ENCODE measurements around the gene SLIT1. TPM values are rescaled to one million over a fixed set of nuclear protein-coding genes. Genes with fewer than 3 reads are reported as not detected.

The SLIT1 gene
- polyA plus RNA-seq, 1 donor from 2014 or later = 9.5 TPM

- no peak overlapping the region for H2AFZ ChIP-seq (ENCODE audit: low read depth, low read length)
- no peaks in the 10 kb centered on the region for H4K20me1 ChIP-seq (ENCODE audit: insufficient read depth)
- H3K27ac ChIP-seq (ENCODE audit: low read length) = no peak overlapping the region
- no peaks in the 10 kb centered on the region for H3F3A ChIP-seq (ENCODE audit: insufficient read depth, low read length, poor library complexity, severe bottlenecking)
- no peaks in the 10 kb centered on the region for H3K27me3 ChIP-seq (ENCODE audit: insufficient read depth, low read depth, low read length)
- TF ChIP-seq CTCF (IDR thresholded peaks at IDR 0.05; ENCODE audit: poor library complexity, severe bottlenecking) (no peak), RAD21 (conservative IDR thresholded peaks at IDR 0.05) (no peak), TAF1 (IDR thresholded peaks at IDR 0.05; ENCODE audit: low read depth) (no peak), EP300 (conservative IDR thresholded peaks at IDR 0.05; ENCODE audit: poor library complexity, severe bottlenecking) (no peak), MXI1 (conservative IDR thresholded peaks at IDR 0.05; ENCODE audit: poor library complexity, severe bottlenecking) (no peak), REST (IDR thresholded peaks at IDR 0.05; ENCODE audit: borderline replicate concordance) (no peak), EZH2 (IDR thresholded peaks at IDR 0.05; ENCODE audit: borderline replicate concordance, insufficient read depth, low read length, poor library complexity, severe bottlenecking) (no peak), POLR2AphosphoS5 (IDR thresholded peaks at IDR 0.05) (no peak), SMC3 (conservative IDR thresholded peaks at IDR 0.05; ENCODE audit: poor library complexity) (no peak)
- no peaks in the 10 kb centered on the region for H3K9me3 ChIP-seq (ENCODE audit: low read length)
- no peak overlapping the region for H3K9ac ChIP-seq (ENCODE audit: low read length)
- H3K36me3 ChIP-seq (ENCODE audit: insufficient read depth, low read length) = no peaks in the 10 kb centered on the region
- H3K79me2 ChIP-seq (replicated peaks; ENCODE audit: insufficient read depth, low read length) = peaks cover under 1% of the 10 kb centered on the region
- no peak overlapping the region for H3K4me2 ChIP-seq (ENCODE audit: low read length)
- no peaks in the 10 kb centered on the region for H3K9me2 ChIP-seq (ENCODE audit: insufficient read depth, low read length)
- H3K4me3 ChIP-seq (ENCODE audit: low read length) = no peak overlapping the region
Measured at GRCh38 chr10:96951954-96952353, 233.8 kb downstream of the SLIT1 start.

- Histone ChIP-seq H3K36me3 (ENCODE audit: insufficient read depth, low read length) (no peaks in the 10 kb centered on the region), H3K9ac (ENCODE audit: low read length) (no peak overlapping the region), H3K4me3 (ENCODE audit: low read length) (no peak overlapping the region), H2AFZ (ENCODE audit: low read depth, low read length) (no peak overlapping the region), H3K27ac (ENCODE audit: low read length) (no peak overlapping the region), H3K4me2 (ENCODE audit: low read length) (no peak overlapping the region), H3F3A (ENCODE audit: insufficient read depth, low read length, poor library complexity, severe bottlenecking) (no peaks in the 10 kb centered on the region), H3K9me2 (ENCODE audit: insufficient read depth, low read length) (no peaks in the 10 kb centered on the region), H3K27me3 (ENCODE audit: insufficient read depth, low read depth, low read length) (no peaks in the 10 kb centered on the region), H4K20me1 (ENCODE audit: insufficient read depth) (no peaks in the 10 kb centered on the region), H3K79me2 (replicated peaks; ENCODE audit: insufficient read depth, low read length) (peaks cover 9% of the 10 kb centered on the region), H3K9me3 (ENCODE audit: low read length) (no peaks in the 10 kb centered on the region)
- no peak for TF ChIP-seq RAD21 (conservative IDR thresholded peaks at IDR 0.05)
- TF ChIP-seq EZH2 (IDR thresholded peaks at IDR 0.05; ENCODE audit: borderline replicate concordance, insufficient read depth, low read length, poor library complexity, severe bottlenecking) = no peak
- no peak for TF ChIP-seq SMC3 (conservative IDR thresholded peaks at IDR 0.05; ENCODE audit: poor library complexity)
- no peak for TF ChIP-seq TAF1 (IDR thresholded peaks at IDR 0.05; ENCODE audit: low read depth)
- no peak for TF ChIP-seq EP300 (conservative IDR thresholded peaks at IDR 0.05; ENCODE audit: poor library complexity, severe bottlenecking)
Measured at GRCh38 chr10:96949039-96949683, 236.6 kb downstream of the SLIT1 start.

Other genes starting within 250 kb of the SLIT1 start
- 5.2 and 8.3 TPM in 2 replicates for gene ARHGAP19, start 106.7 kb upstream of the SLIT1 start, polyA plus RNA-seq
- 10.8 and 12.1 TPM in 2 replicates for gene FRAT1, start 133.3 kb upstream of the SLIT1 start, polyA plus RNA-seq
- 13.9 and 18.5 TPM in 2 replicates for gene FRAT2, start 148.8 kb upstream of the SLIT1 start, polyA plus RNA-seq
- gene RRP12, start 215.4 kb upstream of the SLIT1 start, polyA plus RNA-seq = 9.7 and 12.1 TPM in 2 replicates
- 195 and 197 TPM in 2 replicates for gene PGAM1, start 240.2 kb upstream of the SLIT1 start, polyA plus RNA-seq

Measured in neural cell (in vitro differentiated cells).